ENCODE data around the gene COL19A1. TPM values are rescaled to one million over a fixed set of nuclear protein-coding genes. Genes with fewer than 3 reads are reported as not detected.

Gene COL19A1
- total and polyA plus RNA-seq, 4 donors = 1.4 to 6.7 (median 2.9) TPM

GRCh38 chr6:69832558-69832957 lies 33.8 kb upstream of the COL19A1 start:
- H3K9me3 ChIP-seq (ENCODE audit: control insufficient read depth, insufficient read depth, low read length) = no peaks in the 10 kb centered on the region
- no peaks in the 10 kb centered on the region for H3K36me3 ChIP-seq (ENCODE audit: control insufficient read depth, insufficient read depth, low read length)
- DNase-seq (ENCODE audit: low read depth in 4 of 6, low spot score in 6 of 6) = no peak
- no peak overlapping the region for H3K4me3 ChIP-seq (ENCODE audit: low read depth, low read length)
- H3K27me3 ChIP-seq (ENCODE audit: control insufficient read depth, insufficient read depth, low read length) = no peaks in the 10 kb centered on the region
- H3K27ac ChIP-seq (ENCODE audit: low read depth, low read length) = no peak overlapping the region
- H3K4me1 ChIP-seq (ENCODE audit: control insufficient read depth, insufficient read depth, low read length) = no peaks in the 10 kb centered on the region

GRCh38 chr6:69835414-69836179 lies 30.8 kb upstream of the COL19A1 start:
- no peaks in the 10 kb centered on the region for H3K36me3 ChIP-seq (ENCODE audit: control insufficient read depth, insufficient read depth, low read length)

GRCh38 chr6:69841862-69842261 lies 24.5 kb upstream of the COL19A1 start:
- Histone ChIP-seq H3K4me3 (ENCODE audit: low read depth, low read length) (no peak overlapping the region), H3K27ac (ENCODE audit: low read depth, low read length) (no peak overlapping the region), H3K4me1 (ENCODE audit: control insufficient read depth, insufficient read depth, low read length) (no peaks in the 10 kb centered on the region), H3K27me3 (ENCODE audit: control insufficient read depth, insufficient read depth, low read length) (no peaks in the 10 kb centered on the region), H3K9me3 (ENCODE audit: control insufficient read depth, insufficient read depth, low read length) (no peaks in the 10 kb centered on the region), H3K36me3 (ENCODE audit: control insufficient read depth, insufficient read depth, low read length) (no peaks in the 10 kb centered on the region)
- no peak for DNase-seq (ENCODE audit: low read depth in 4 of 6, low spot score in 6 of 6)
- WGBS (ENCODE audit: insufficient coverage) = 78% methylated on average over 1 of the region's 1 CpG

More at GRCh38 chr6:69835414-69836179, 30.8 kb upstream of the COL19A1 start:
- WGBS (ENCODE audit: insufficient coverage) = no CpG with 5 or more reads among the region's 5 CpGs
- DNase-seq (ENCODE audit: low read depth in 4 of 6, low spot score in 6 of 6) = peak in 4 of 6 donors; percentile 13 to 76 (median 45)
- Histone ChIP-seq H3K27ac (ENCODE audit: low read depth, low read length) (no peak overlapping the region), H3K4me1 (ENCODE audit: control insufficient read depth, insufficient read depth, low read length) (no peaks in the 10 kb centered on the region), H3K9me3 (ENCODE audit: control insufficient read depth, insufficient read depth, low read length) (no peaks in the 10 kb centered on the region), H3K27me3 (ENCODE audit: control insufficient read depth, insufficient read depth, low read length) (no peaks in the 10 kb centered on the region), H3K4me3 (ENCODE audit: low read depth, low read length) (no peak overlapping the region)

- no peak for DNase-seq (ENCODE audit: low read depth in 4 of 6, low spot score in 6 of 6)
- Histone ChIP-seq H3K27ac (ENCODE audit: low read depth, low read length) (no peak overlapping the region), H3K27me3 (ENCODE audit: control insufficient read depth, insufficient read depth, low read length) (no peaks in the 10 kb centered on the region), H3K4me1 (ENCODE audit: control insufficient read depth, insufficient read depth, low read length) (no peaks in the 10 kb centered on the region), H3K9me3 (ENCODE audit: control insufficient read depth, insufficient read depth, low read length) (no peaks in the 10 kb centered on the region), H3K36me3 (ENCODE audit: control insufficient read depth, insufficient read depth, low read length) (no peaks in the 10 kb centered on the region), H3K4me3 (ENCODE audit: low read depth, low read length) (no peak overlapping the region)
- WGBS (ENCODE audit: insufficient coverage) = no CpG with 5 or more reads among the region's 1 CpG
Observed at GRCh38 chr6:69843189-69843588, 23.2 kb upstream of the COL19A1 start.

DNA sequence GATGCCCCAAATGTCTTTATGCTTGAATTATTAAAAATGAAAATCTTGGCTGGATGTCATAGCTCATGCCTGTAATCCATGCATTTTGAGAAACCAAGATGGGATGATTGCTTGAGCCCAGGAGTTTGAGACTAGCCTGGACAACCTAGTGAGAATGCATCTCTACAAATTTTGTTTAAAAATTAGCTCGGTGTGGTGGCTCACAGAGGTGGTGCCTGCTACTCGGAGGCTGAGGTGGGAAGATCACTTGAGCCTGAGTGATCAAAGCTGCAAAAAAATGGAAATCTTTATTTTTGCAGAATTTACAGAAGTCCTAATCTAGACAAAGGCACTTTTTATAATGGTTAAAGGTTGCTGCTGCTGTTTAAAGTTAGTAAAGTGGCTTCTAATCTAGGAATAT lies 20.0 kb upstream of the COL19A1 start:
- no peaks in the 10 kb centered on the region for H3K27me3 ChIP-seq (ENCODE audit: control insufficient read depth, insufficient read depth, low read length)
- DNase-seq (ENCODE audit: low read depth in 4 of 6, low spot score in 6 of 6) = no peak
- no peaks in the 10 kb centered on the region for H3K4me1 ChIP-seq (ENCODE audit: control insufficient read depth, insufficient read depth, low read length)
- H3K9me3 ChIP-seq (ENCODE audit: control insufficient read depth, insufficient read depth, low read length) = no peaks in the 10 kb centered on the region
- no peak overlapping the region for H3K4me3 ChIP-seq (ENCODE audit: low read depth, low read length)
- no peaks in the 10 kb centered on the region for H3K36me3 ChIP-seq (ENCODE audit: control insufficient read depth, insufficient read depth, low read length)
- no peak overlapping the region for H3K27ac ChIP-seq (ENCODE audit: low read depth, low read length)
- 100% methylated on average over 2 of the region's 2 CpGs for WGBS (ENCODE audit: insufficient coverage)

DNA sequence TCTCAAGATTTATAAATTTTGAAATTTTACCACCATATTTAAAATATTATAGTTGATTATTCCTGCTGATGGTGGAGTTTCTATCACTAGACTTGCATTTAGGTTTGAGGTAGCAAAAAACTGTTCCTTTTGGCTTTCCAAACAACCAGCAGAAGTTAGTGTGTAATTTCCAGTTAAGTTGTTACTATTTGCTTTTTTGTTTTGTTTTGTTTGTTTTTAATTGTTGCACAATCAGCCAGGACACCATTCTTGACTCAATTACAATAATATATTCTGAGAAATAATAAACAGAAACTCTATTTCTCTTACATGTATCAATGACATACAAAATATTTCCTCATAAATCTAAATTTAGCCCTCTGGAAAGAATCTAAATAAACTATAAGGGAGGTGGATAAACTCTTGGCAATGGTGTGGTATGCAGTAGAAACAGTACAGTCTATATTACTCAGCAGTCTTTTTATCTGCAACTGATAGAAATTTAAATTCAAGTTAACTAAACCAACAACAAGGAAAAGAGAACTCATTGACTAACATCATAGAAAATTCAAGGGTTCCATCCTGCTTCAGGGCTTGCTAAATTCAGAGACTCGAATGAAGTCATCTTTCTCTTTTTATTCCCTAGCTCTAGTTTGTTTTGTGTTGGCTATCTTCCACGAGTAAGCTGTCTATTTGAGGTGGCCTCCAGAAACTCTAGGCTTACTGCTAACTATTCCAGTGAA lies 19.4 kb upstream of the COL19A1 start:
- Histone ChIP-seq H3K4me1 (ENCODE audit: control insufficient read depth, insufficient read depth, low read length) (no peaks in the 10 kb centered on the region), H3K27me3 (ENCODE audit: control insufficient read depth, insufficient read depth, low read length) (no peaks in the 10 kb centered on the region), H3K36me3 (ENCODE audit: control insufficient read depth, insufficient read depth, low read length) (no peaks in the 10 kb centered on the region), H3K27ac (ENCODE audit: low read depth, low read length) (no peak overlapping the region), H3K4me3 (ENCODE audit: low read depth, low read length) (no peak overlapping the region), H3K9me3 (ENCODE audit: control insufficient read depth, insufficient read depth, low read length) (no peaks in the 10 kb centered on the region)
- no peak for DNase-seq (ENCODE audit: low read depth in 4 of 6, low spot score in 6 of 6)
- no CpG with 5 or more reads among the region's 2 CpGs for WGBS (ENCODE audit: insufficient coverage)

GRCh38 chr6:69847492-69847788 lies 18.9 kb upstream of the COL19A1 start:
- Histone ChIP-seq H3K4me3 (ENCODE audit: low read depth, low read length) (no peak overlapping the region), H3K27ac (ENCODE audit: low read depth, low read length) (no peak overlapping the region), H3K36me3 (ENCODE audit: control insufficient read depth, insufficient read depth, low read length) (no peaks in the 10 kb centered on the region), H3K4me1 (ENCODE audit: control insufficient read depth, insufficient read depth, low read length) (no peaks in the 10 kb centered on the region), H3K9me3 (ENCODE audit: control insufficient read depth, insufficient read depth, low read length) (no peaks in the 10 kb centered on the region), H3K27me3 (ENCODE audit: control insufficient read depth, insufficient read depth, low read length) (no peaks in the 10 kb centered on the region)
- no peak for DNase-seq (ENCODE audit: low read depth in 4 of 6, low spot score in 6 of 6)
- no CpG with 5 or more reads among the region's 1 CpG for WGBS (ENCODE audit: insufficient coverage)

GRCh38 chr6:69848552-69848951 lies 17.8 kb upstream of the COL19A1 start:
- Histone ChIP-seq H3K27ac (ENCODE audit: low read depth, low read length) (no peak overlapping the region), H3K4me3 (ENCODE audit: low read depth, low read length) (no peak overlapping the region), H3K4me1 (ENCODE audit: control insufficient read depth, insufficient read depth, low read length) (no peaks in the 10 kb centered on the region), H3K36me3 (ENCODE audit: control insufficient read depth, insufficient read depth, low read length) (no peaks in the 10 kb centered on the region), H3K9me3 (ENCODE audit: control insufficient read depth, insufficient read depth, low read length) (no peaks in the 10 kb centered on the region), H3K27me3 (ENCODE audit: control insufficient read depth, insufficient read depth, low read length) (no peaks in the 10 kb centered on the region)
- WGBS (ENCODE audit: insufficient coverage) = 71% methylated on average over 2 of the region's 4 CpGs
- no peak for DNase-seq (ENCODE audit: low read depth in 4 of 6, low spot score in 6 of 6)

DNA sequence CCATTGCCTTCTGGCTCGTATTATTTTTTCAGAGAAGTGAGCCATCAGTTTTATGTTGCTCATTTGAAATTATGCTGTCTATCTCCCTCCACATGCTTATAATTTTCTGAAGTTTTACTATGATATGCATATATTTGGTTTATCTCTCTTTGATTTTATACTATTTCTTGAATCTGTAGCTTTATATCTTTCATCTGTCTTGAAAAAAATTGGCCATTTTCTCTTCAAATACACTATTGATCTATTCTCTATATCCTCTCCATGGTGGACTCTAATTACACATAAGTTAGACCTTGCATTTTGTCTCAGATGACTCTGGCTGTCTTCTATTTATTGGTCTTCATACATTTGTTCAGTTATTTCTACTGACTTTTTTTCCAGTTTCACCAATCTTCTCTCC lies 13.7 kb upstream of the COL19A1 start:
- WGBS (ENCODE audit: insufficient coverage) = no CpG with 5 or more reads among the region's 1 CpG
- Histone ChIP-seq H3K4me3 (ENCODE audit: low read depth, low read length) (no peak overlapping the region), H3K27me3 (ENCODE audit: control insufficient read depth, insufficient read depth, low read length) (no peaks in the 10 kb centered on the region), H3K4me1 (ENCODE audit: control insufficient read depth, insufficient read depth, low read length) (no peaks in the 10 kb centered on the region), H3K27ac (ENCODE audit: low read depth, low read length) (no peak overlapping the region), H3K9me3 (ENCODE audit: control insufficient read depth, insufficient read depth, low read length) (no peaks in the 10 kb centered on the region), H3K36me3 (ENCODE audit: control insufficient read depth, insufficient read depth, low read length) (no peaks in the 10 kb centered on the region)
- no peak for DNase-seq (ENCODE audit: low read depth in 4 of 6, low spot score in 6 of 6)

DNA sequence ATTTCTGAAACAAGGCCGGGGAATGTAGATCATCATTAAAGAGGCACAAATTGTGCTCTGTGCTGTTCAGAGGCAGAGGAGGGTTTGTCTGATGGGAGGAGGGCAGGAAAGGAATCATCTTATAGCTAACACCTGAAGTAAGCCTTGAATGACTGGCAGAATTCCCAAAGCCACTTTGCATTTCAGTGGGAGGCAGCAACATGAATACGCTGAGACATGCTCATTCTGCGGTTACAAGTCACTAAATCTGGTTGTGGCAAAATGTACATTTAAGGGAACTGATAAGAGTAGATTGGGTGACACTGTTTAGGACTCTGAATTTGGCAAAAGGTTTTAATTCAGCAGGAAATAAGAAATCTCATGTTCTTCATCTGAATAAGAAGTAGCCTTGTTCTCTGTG lies 4.4 kb upstream of the COL19A1 start:
- Histone ChIP-seq H3K9me3 (ENCODE audit: control insufficient read depth, insufficient read depth, low read length) (no peaks in the 10 kb centered on the region), H3K27ac (ENCODE audit: low read depth, low read length) (peak overlapping the region; percentile 64), H3K4me1 (ENCODE audit: control insufficient read depth, insufficient read depth, low read length) (peaks cover 5% of the 10 kb centered on the region), H3K27me3 (ENCODE audit: control insufficient read depth, insufficient read depth, low read length) (peaks cover 6% of the 10 kb centered on the region), H3K36me3 (ENCODE audit: control insufficient read depth, insufficient read depth, low read length) (no peaks in the 10 kb centered on the region), H3K4me3 (ENCODE audit: low read depth, low read length) (no peak overlapping the region)
- WGBS (ENCODE audit: insufficient coverage) = 74% methylated on average over 3 of the region's 3 CpGs
- DNase-seq (ENCODE audit: low read depth in 4 of 6, low spot score in 6 of 6) = no peak
